NCI-H748 treated with DMSO at 0.1 percent for 48 hours (cell line): ENCODE measurements around the gene ATP10B.
A peak's percentile ranks its signal among the peaks of the same experiment; 100 is the strongest.

Experiments
- DNase-seq: peaks from one replicate; lab custom pipeline; 2025; lab: John Stamatoyannopoulos, UW

ATP10B gene

DNA sequence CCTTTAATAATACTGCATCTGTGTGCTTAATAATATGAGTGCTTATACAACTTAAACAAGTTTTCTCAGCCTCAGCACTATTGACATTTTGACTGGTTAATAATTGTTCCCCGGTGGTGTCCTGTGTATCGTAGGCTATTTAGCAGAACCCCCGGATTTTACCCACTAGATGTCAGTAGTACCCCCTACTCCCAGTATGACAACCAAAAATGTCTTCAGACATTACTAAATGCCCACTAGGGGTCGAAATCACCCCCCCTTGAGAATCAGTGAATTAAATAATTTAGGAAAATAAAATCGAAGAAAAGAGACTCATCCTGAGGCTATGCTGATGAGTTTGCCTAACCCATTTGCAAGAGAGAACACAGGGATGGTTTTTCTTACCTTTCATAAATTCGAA lies 166.3 kb downstream of the ATP10B start:
- DNase-seq = peak; percentile 17

- no peak for DNase-seq
These were observed 166.8 kb downstream of the ATP10B start for GRCh38 chr5:160685219-160685618.

DNA sequence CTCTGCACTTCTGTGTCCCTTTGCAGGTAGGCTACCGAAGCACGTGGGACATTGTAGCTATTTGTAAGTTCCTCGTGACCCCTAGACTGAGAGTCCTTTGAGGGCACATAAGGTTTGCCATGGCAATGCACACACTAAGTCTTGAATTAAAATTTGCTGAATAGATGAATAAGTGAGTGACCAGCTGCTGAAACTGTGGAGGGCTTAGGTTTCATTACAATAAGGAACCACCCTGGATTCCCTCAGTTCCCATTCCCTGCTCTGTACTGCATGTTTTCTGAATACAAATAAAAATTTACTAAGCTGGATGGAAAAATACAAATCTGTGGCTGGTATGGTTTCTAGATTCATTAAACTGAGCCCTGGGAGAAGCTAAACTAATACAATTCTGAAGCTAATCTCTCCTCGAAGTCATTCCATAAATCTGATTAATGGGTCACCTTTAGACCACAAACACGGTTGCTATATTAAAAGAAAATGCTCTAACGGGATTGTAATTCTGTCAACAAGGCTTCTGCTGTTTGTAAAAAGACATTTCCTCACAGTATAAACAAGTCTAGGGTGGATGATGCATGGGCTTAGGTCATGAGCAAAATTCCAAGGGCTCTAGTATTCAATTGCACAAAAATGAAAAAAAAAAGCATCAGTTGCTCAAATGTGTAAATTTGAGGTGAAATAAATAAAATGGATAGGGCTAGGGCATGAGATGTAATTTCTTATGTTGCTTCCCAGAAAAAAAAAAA lies 172.3 kb downstream of the ATP10B start:
- DNase-seq = no peak

DNA sequence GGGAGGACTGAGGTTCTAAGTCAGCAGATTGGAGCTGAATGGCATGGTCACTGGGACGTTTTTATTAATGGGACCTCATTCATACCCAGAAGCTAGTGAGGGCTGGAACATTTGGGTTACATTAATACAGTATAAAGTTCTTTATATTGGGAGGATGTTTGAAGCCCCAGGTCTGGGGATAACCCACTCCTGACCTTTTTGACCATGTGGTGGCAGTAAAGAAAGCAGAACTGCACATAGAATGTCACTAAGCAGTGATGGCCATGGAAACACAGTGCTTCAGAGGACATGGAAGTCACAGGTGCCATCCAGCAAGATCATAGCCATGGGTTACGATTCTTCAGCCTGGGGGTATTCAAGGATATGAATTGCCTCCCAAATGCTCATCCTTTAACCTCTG lies 176.0 kb downstream of the ATP10B start:
- DNase-seq = no peak

DNA sequence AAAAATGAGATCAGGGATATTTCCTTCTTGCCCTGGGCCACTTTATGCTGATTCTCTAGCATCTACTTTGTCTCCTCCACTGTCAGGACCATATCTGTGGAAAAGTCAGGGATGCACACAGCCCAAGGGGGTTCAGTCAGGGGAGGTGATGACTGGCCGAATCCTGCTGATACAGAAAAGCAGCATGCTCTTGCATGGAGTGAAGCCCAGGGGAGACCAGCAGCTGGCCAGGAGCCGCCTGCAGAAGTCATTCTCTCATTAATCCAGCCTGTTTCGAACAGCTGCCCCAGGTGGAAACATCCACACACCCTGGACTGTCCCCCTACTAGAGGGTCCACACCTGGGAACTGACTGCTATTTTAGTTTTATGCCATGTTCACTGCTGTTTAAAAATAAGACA lies 177.1 kb downstream of the ATP10B start:
- no peak for DNase-seq

GRCh38 chr5:160672521-160672920 lies 179.5 kb downstream of the ATP10B start:
- DNase-seq = no peak

DNA sequence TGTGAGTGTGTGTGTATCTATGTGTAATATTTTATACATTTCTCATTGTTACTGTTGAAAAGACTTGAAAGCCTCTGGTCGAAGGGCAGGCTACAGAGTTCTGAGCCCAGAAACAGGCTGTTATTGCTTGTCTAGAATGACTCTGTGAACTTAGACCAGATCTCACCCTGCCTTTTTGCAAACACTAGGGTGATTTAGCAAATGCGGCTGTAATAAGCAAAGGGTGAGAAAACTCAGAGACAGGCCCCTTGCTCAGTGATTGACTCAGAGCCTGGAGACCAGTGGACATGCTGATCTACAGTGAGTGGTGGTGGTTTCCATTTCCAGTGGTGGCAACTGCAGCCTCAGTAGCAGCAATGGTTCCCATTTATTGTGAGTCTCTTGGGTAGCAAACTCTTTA lies 183.7 kb downstream of the ATP10B start:
- DNase-seq = no peak

GRCh38 chr5:160667160-160667559 lies 184.9 kb downstream of the ATP10B start:
- no peak for DNase-seq

- no peak for DNase-seq
These were observed 186.6 kb downstream of the ATP10B start for GRCh38 chr5:160665460-160665859.

DNA sequence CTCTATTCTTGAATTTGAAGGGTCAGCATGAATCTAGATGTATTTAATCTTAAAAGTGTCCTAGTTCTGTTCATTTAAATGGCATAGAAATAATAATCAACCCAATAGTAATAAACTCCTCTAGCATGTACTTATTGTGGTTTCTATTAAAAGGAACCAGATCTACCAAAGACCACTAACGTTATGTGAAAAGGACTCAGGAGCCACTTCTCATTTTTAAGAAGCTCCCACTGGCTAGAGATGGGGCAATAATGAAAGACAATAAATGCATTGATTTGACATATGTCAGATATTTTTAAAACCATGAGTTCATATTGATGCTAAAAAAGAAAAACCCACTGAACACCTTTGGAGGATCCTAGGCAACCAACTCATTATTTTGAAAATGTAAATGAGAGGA lies 191.9 kb downstream of the ATP10B start:
- no peak for DNase-seq

- no peak for DNase-seq
These were observed 194.2 kb downstream of the ATP10B start for GRCh38 chr5:160657622-160658458.

- DNase-seq = no peak
These were observed 194.9 kb downstream of the ATP10B start for GRCh38 chr5:160657068-160657507.

GRCh38 chr5:160655717-160656116 lies 196.3 kb downstream of the ATP10B start:
- DNase-seq = no peak

- DNase-seq = peak; percentile 56
These were observed 200.0 kb downstream of the ATP10B start for GRCh38 chr5:160651692-160652645.

GRCh38 chr5:160649304-160649703 lies 202.7 kb downstream of the ATP10B start:
- no peak for DNase-seq

- no peak for DNase-seq
These were observed 206.0 kb downstream of the ATP10B start for GRCh38 chr5:160646033-160646432.

GRCh38 chr5:160643616-160644240 lies 208.3 kb downstream of the ATP10B start:
- no peak for DNase-seq

DNA sequence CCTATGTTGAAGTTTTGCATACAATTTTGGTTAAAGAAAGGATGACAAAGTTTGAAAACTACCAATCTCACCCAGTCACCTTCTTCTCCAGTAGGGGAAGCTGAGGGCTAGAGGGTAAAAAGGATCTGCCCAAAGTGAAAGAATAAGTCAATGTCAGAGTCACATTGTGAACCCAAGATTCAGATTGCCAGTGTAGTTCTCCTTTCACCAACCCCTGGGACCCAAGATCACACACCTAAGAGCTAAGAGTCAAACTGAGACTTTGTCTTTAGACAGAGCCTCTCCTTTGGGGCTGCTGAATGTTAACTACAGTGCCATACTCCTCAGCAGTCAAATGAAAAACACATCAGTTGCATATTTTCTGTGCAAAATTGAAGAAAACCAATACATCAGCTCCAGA lies 210.6 kb downstream of the ATP10B start:
- no peak for DNase-seq

DNA sequence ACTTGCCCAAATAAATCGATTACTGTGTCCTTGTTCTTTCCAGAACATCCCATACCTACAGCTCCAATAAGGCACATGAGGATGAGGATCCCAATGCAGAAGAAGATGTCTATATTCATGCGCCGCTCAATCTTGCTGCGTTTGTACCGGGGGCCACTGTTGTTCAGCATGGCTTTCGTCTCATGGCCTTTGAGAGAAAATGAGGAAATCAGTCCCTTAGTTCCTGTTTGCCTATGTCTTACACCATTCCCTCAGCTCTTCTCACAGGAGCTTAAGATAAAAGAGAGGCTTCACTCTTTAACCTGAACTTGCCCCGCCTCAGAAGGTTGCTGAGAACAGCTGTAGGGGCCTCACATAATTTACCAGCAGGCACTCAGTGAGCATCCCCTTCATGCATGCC lies 211.6 kb downstream of the ATP10B start:
- DNase-seq = no peak

- DNase-seq = no peak
These were observed 213.8 kb downstream of the ATP10B start for GRCh38 chr5:160638161-160638742.

- no peak for DNase-seq
These were observed 214.5 kb downstream of the ATP10B start for GRCh38 chr5:160637357-160638090.
